GM18868 (cell line): ENCODE data around the gene DOK3.

ENCODE experiments used
- ATAC-seq: cut with Tn5 transposase; IDR thresholded peaks from one replicate; pipeline ENCODE4 v1.9.1; 2021; ENCODE audit warnings: mild to moderate bottlenecking, moderate library complexity; ENCODE audit not compliant: unreplicated experiment

The DOK3 gene, protein sequence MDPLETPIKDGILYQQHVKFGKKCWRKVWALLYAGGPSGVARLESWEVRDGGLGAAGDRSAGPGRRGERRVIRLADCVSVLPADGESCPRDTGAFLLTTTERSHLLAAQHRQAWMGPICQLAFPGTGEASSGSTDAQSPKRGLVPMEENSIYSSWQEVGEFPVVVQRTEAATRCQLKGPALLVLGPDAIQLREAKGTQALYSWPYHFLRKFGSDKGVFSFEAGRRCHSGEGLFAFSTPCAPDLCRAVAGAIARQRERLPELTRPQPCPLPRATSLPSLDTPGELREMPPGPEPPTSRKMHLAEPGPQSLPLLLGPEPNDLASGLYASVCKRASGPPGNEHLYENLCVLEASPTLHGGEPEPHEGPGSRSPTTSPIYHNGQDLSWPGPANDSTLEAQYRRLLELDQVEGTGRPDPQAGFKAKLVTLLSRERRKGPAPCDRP

DNA sequence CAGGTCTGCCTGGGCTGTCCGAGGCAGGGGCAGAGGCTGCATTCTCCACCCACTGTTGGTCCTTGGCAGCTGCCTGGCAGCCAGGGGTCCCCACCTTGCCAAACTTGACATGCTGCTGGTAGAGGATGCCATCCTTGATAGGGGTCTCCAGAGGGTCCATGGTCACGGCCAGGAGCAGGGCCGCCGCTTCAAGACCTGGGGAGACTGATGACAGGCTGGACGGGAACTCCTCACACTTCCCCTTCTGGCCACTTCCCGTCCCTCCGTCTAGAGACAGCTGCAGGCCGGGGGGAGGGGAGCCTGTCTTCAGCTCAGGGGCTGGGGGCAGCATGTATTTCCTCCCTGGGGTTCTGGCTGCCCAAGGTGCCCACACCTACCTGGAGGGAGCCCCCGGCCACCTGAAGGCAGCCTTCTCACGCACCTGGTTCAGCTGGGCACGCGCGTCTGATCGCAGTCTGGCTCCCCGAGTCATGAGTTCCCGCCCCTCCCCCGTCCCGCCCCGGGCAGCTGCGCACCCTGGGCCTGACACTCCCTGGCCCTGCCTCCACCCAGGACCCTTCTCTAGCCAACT, at the start of gene DOK3:
DOK3 (minus strand) TSS at position 446 of the 571 bp plus-strand sequence; CDS start at position 160, 286 bp downstream.
- ATAC-seq, result peak; percentile 37

DNA sequence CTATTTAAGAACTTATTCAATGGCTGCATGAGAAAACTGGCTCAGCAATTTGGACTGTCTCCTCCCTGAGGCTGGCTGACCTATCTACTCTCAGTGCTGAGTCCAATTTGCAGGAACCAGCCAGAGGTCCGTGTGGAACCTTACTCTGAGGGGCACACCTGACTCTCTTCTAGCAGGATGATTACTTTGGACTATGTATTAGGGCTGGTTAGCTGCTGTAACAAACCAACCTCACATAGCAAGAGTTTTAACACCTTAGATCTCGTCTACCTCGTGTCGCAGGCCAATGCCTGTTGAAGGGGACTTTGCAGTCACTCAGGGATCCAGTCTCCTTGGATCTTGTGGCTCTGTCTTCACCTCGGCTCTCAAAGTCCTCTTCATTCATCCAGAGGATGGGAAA, 48.2 kb upstream of the DOK3 start:
- ATAC-seq, result no peak

DNA sequence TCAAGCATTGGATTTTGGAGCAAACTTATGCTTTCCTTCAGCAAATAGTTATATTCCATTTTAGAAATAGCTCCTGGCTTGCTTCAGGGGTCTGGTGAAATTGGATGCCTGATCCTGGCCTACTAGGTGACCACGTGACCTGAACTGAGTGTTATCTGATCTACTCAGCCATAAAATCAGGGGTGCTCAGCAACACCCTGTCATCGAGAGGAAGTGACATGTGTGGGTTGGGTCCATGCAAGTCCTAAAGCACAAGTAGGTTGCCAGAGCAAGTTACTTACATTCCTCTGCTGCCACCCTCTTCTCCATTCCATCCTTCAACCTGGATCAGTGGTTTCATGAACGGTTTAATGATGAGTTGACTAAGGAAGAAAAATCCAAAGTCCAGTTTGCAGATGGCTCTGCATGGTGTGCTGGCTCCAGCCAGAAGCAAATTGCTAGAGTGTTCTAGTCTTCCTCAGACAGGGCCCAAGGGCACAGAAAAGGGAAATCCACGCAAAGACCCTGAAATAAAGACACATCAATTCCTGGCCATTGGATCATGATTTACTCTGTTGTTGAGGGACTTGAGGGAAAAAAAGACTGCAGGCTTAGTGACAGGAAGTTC, 47.5 kb upstream of the DOK3 start:
- no peak for ATAC-seq

DNA sequence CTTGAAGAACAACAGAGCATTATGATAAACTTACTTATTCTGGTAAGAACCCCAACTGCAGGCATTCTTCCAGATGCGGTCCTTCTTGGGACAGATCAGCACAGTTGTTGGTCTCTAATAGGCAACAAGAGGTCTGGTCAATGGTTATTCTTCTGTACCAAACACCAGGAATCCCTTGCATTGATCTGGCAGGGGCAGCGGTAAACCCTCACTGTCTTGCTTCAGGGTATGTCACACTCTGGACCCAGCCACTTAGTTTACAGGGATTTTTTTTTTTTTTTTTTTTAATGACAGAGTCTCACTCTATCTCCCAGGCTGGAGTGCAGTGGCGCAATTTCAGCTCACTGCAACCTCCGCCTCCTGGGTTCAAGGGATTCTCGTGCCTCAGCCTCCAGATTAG, 46.0 kb upstream of the DOK3 start:
- ATAC-seq, result no peak

DNA sequence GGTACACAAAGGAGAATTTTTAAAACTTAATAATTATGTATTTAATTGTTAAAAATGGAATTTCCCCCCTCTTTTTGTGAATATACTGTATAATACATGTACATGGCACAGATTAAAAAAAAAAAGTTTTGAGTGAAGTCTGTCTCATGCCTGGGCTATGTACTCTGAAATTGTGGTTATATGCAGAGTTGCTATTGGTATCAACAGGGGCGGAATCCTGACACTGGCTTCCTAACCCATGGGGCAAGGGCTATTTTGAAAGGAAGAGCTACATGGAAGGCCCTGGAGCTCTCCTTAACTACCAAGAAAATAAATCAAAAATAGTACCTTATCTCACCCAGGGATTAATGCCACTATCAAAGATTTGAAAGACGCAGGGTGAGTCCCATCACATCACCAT, 45.6 kb upstream of the DOK3 start:
- ATAC-seq, result no peak

DNA sequence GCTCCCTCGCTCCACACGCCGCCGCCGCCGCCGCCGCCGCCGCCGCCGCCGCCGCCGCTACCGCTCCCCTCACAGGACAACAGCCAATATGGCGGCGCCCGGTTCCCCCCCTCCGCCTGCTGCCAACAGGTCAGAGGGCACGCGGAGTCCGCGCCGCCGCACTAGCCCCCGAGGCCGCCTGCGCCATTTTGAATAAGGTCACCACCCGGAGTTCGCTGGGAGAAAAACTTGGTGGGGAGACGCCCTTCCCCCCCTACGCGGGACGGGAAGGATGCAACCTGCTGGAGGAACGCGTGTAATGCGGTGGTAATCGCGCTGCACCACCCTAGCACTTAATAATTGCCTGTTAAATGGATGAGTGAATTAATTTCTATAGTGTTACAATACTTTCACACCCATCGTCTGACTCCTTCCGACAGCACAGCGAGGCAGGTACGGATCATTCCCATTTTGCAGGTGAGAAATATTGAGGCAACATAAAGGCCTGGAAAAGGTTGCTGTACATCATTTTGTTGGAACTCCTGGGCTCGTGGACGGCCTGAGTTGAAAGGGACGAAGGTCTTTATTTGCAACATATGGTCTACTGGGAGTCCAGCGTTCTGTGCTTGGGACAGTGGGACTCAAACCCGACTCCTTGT, 45.0 kb upstream of the DOK3 start, which contains the start of gene FAM193B:
FAM193B (minus strand) TSS at position 90 of the 638 bp plus-strand sequence. CDS start 105 bp downstream, outside the sequence.
- ATAC-seq, result peak; percentile 81

DNA sequence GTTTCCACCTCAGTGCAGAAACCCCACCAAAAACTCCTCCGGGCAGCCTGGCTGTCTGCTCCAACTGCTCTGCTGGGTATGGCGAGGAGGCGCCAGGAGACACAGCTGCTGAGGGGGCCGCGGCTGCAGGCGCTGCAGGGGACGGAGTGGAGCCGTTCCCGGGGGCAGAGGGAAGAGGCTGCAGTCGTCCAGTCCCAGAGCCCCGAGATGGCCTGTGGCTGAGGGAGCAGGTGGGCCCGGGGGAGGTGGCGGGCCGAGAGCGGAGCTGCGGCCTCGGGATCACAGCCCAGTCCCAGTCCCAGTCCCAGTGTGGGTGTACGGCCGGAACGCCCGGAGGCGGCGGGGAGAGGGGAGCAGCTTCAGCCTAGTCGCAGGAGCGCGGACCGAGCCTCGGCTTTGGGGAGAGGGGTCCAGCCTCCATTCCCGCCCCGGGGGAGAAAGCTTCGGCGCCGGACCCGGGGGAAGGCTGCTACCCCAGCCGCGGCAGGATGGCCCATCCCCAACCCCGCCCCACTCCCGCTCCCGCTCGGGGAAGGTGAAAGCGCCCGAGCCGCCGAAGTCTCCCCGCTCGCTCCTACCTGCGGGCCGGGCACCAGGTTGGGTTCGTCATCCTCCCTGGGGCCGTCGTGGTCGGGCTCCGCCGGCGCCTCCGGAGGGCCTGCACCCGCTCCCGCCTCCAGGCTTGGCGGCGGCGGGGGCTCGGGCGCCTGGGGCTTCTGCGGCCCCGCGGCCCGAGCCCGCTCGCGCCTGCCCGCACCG, 44.2 kb upstream of the DOK3 start:
- ATAC-seq, result peak; percentile 45

DNA sequence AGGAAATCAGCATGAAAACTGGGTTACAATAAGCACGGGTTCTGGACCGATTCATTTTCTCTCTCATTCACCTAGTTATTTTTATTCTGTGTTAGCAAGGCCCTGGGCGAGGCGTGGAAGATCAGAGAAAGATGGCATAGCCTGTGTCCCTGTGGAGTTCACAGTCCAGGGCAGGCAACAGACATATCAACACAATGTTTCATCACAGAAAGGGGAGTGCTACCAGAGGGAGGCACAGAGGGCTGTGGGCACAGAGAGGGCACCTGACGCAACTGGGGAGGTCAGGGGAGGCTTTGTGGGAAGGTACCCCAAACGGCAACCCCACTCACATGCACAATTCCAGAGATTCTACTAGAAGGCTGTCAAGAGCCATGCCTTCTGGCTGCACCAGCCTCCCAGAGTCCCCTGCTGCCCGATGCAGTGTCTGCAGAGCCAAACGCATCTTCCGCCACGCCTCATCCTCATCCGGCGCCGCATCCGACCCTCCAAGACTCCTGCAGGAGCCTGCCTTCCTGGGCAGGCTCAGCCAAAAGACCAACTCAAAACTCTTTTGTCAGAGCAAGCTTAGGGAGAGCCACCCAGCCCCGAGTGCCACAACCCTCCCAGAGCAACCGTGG, 43.3 kb upstream of the DOK3 start:
- no peak for ATAC-seq

DNA sequence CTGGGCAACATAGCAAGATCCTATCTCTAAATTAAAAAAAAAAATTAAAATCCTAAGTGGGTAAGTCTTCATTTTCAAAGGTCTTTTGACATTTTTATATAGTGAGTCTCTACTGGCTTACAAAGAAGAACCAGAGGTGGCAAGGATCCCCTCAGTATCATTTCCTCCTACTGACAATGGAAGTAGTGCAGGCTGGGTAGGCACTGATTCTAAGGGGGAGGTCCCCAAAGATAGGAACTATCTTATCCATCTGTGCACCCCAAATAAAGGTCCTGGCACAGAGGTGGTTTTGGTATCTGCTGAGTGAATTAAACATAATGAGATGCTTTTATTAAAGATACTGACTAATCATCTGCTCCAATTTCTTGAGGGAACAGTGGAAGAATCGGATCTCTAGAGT, 40.5 kb upstream of the DOK3 start:
- ATAC-seq, result no peak

DNA sequence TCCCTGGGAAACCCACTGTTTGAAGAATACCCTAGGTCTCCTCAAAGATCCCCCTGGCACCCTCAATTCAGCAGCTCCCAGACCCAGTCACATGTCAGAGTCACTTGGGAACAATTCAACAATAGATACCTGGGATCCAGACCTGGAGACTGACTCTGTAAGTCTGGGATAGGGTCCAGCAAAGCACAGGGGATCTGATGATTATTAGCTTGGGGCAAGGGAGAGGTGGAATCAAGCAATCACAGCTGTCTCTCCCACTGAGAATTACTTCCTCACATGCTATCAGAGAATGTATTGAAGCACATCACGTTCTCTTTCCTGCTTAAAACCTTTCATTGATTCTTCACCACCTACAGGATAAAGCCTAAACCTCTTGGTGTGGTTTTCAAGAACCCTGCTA, 38.9 kb upstream of the DOK3 start:
- no peak for ATAC-seq

DNA sequence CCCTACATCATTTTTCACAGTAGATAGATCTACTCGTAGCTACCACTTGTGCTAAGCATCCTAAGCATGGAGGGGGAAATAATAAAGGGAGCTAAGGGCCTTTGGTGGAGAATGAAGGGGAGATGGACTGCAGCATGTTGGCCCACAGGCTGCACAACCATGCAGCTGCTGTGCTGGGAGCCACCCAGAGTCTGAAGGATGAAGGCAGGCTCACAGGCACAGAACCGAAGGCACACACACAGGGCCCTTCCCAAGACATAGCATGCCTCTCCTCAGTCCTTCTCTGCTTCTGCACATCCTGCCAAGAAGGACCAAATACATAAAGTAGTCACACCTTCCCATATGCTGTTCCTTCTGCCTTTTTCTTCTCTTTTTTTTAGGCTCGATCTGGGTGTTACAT, 38.1 kb upstream of the DOK3 start:
- no peak for ATAC-seq

DNA sequence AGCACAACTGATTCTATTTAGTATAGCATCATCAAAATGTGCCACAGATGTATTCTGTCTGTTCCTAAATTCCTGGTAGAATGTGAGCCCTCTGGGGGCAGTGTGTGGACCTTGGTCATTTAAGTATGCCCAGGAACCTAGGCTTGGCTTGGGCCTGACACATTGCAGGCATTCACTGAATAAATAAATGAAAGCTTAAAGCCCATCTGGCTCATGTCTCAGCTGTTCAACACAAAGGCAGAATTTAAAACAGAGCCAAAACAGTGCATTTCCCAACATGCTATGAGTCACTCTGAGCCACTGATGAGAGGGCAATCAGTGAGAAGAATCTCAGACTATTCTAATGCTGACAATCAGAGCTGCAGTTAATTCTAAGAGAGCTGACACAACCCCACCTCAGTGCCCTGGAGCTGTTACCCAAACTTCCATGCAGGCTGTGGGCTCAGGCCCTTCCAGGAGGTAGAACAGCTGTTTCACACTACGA, 36.7 kb upstream of the DOK3 start:
- no peak for ATAC-seq

DNA sequence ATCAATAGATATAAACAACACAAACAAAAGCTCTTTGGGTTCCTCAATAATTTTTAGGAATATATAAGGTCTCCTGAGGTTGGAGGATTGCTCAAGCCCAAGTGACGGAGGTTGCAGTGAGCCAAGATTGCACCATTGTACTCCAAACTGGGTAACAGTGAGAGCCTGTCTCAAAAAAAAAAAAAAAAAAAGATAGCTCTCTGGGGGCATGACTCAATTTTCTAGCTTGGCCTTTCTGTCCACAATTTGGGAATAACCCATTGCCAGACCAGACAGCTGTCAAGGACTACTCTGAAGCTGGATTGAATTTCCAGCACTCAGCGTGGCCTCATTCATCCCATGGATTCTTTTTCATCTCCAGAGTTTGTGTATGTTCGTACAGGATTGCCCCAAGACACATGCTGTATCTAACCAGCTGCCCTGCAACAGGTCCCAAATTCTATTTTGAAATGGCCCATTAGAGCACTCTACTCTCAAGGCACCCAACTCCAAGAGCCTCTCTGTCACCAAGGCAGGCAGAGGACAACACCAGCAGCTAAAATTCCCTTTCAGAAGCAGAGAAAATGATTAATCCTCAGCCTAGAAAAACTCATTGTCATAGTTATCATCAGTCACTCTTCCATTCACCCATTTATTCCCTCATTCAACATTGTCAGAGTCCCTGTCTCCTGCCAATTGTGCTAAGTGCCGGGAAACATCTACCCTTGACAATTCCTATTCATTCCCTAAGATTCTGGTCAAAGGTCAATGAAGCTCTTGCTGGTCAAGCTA, 36.0 kb upstream of the DOK3 start:
- ATAC-seq, result no peak

DNA sequence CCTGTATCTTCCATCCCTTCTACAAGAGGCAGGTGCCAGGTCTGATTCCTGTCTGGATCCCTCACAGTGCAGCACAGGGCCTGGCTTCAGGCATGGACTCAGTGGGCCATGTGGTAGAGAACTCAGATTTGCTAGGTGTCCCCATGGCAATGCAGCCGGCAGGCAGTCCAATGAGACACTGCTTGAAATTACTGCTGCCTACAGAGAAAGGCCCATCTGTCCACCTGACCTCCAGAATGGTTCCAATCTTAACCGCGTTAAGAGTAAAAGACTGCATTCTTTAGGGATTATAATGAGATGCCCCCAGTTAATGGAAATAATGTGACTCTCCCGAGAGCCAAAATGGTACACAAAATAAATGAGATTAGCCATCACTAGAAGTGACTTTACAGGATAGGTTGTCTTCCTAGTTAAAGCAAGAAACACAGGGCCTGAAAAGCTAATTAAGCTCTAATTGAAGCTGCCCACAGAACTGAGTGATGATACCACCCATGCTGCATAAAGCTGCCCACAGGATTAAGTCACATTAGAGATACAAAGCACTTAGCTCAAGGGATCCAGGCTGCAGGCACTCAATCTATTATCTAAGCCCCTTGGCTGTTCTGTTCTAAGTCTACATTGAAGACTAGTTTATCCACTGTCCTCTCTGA, 33.3 kb upstream of the DOK3 start:
- ATAC-seq, result no peak

DNA sequence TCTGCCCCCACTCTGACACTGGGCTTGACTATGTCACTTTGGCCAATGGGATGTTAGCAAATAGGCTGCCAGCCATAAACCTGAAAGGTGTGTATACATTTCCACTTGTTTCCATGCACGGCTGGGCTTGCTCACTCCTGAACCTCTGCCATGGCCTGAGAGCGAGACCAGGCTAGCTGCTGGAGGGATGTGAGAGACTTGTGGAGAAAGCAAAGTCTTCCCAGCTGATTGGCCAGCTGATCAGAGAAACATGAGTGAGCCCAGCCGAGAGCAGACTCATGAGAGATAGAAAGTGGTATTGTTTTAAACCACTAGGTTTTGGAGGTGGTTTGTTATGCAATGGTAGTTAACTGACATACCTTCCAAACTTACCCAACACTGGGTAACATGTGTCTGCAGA, 30.8 kb upstream of the DOK3 start:
- no peak for ATAC-seq

DNA sequence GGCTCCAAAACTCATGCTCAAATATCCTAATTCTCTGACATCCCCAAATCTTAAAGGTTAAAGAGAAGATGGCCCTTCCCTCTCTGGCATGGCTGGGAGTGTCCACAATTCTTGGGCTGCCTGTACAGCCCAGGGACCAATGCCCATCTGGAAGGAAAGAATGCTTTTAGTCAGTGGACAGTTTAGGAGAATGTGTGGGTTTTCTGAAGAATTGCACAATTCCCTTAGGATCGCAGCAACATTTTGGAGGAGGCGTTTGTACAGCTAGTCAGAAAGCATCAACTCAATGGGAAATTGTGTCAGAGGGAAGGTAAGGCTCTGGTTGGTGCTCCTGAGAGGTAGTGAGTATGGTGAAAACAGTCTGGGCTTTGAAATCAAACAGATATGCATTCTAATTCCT, 29.8 kb upstream of the DOK3 start:
- no peak for ATAC-seq

DNA sequence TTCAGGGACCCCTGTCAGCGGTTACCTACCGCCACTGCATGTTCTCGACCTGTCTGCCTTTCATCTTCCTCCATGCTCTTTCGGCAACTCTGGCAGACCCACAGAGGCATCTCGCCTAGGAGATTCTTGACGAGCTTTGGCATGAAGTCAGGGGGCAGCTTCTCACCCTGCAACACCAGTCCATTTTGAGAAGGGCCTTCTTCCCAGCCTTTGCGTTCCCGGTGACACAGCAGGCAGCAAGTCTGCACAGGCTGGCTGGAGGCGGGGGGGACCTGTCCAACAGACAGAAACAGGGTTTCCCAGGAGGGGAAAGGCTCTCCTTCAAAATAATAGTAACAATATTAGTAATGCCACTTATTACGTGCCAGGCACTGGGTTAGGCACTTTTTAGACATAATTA, 29.2 kb upstream of the DOK3 start:
- ATAC-seq, result no peak

DNA sequence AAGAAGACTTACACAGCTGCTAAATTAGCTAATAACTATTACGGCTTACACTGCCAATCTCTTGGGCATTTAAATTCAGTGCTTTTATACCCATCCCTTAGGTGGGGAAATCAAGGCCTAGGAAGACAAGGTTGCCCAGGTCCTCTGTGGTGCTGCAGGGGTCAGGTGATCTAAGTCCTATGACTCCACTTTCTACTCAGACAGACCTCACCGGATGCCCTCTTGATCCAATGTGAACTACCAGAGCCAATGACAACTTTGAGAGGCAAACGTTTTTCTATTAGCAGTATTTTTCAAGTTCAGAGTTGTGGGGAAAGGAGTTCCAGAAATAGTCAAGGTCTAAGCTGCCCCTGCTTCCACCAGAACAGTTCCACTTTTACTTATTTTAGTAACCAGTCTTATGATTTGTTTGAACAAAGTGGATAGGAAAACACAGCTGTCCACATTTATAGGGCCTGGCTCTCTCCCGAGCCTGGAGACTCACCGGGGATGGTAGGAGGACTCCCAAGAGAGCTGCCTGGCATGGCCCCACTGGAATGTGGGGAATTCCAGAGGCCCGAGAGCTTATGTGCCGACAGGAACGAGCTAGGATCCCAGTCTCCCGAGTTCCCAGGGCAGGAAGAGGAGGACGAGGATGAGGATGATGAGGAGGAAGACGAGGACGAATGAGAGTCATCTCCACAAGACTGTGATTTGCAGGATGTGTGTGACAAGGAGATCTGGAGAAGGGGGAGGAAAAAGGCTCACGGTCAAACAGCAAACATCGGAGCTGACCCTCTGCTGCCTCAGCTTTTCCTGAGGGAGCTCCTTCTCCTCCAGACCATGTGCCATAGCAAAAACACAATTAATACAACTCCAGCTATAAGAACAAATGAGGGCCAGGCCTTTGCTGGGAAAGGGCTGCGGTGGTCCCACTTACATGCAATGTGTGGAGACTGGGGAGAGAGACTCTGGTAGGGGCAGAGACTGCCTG, 28.0 kb upstream of the DOK3 start:
- no peak for ATAC-seq
